ENCODE data around the gene FADS2.

DNA sequence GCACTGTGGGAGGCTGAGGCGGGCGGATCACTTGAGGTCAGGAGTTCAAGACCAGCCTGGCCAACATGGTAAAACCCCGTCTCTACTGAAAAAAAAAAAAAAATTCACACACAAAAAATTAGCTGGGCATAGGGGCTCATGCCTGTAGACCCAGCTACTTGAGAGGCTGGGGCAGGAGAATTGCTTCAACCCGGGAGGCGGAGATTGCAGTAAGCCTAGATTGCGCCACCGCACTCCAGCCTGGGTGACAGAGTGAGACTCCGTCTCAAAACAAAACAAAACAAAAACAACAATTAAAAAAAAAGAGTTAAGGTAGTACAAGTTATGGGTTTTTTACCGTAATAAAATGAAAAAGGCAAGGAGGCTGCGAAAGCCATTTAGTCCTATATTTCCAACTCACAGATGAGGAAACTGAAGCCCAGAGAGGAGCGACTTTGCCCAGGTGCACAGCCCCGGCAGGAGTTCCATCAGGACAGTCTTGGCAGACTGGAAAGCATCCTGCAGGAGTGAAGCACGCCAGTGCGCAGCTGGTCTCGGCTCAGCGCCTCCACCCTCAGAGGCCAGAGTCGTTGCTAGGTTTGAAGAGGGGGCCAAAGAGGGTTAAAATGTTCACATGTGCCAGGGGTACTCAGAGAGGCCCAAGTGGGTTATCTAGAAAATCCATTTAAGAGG, 67.1 kb downstream of the FADS2 start:
- TF ChIP-seq CTCF (IDR thresholded peaks at IDR 0.05) (no peak), POLR2A (IDR thresholded peaks at IDR 0.05) (no peak)
